ENCODE results near the gene EML3. TPM values are rescaled to one million over a fixed set of nuclear protein-coding genes. Genes with fewer than 3 reads are reported as not detected.
A peak's percentile ranks its signal among the peaks of the same experiment; 100 is the strongest.
"Not testable (repeated sequence)": the region's sequence is repeated elsewhere in the genome, so short reads cannot be mapped to it uniquely, and the experiment has no call there.

Gene EML3
- total RNA-seq, 1 experiment from 2014 or later = 88.8 TPM

DNA sequence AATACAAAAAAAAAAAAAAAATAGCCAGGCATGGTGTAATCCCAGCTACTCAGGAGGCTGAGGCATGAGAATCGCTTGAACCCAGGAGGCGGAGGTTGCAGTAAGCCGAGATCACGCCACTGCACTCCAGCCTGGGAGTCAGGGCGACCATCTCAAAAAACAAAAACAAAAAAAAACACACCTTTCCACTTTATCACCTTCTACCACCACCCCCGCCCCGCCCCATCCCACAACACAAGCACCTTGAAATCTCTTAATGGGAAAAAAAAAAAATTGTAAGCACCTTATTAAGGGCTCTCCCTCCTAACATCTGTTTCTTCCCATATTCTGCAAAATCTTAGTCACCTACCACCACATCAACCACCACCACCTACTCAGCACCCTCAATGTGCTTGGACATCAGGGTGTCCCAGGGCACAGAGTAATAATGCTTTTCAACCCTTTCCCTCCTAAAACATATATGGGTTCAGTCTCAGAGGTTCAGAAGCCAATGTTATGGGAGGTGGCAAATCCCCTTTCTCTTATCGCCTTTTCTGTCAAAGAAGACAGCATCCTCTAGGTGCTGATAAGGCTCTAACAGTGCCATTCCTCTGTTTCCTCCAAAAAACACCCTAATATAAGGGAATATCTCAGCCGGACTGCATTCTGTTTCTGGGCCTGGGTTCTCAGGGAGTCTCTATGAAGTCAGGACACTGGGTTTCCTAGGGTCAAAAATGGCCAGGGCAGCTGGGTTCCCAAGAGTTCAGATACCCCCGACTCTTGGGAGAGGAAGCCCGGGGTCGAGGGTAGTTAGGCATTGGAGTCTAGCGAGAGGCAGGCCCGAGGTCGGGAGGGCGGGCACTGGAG, 39.8 kb upstream of the EML3 start:
- ChIA-PET POLR2A (interaction anchor here (0.6 to 1.1 kb wide), 4 partner anchors 12 to 17 kb away, joined by 4 to 9 read pairs (median 4); partner anchors contain the start of genes C11orf98 and CSKMT), CTCF (interaction anchor here (0.6 kb wide), 1 partner anchor 13 kb away, joined by 3 read pairs; no protein-coding TSS in a partner anchor)
- DNase-seq (ENCODE audit: low read depth, low spot score) (no peak), ATAC-seq (no peak)
- BruUV-seq (replicated peaks) = no TSS peak
- Histone ChIP-seq H3K27ac (ENCODE audit: low read length) (peak overlapping the region; percentile 97), H3K36me3 (ENCODE audit: control insufficient read depth, insufficient read depth, low read length) (0 out of 2 replicates have a peak, but pooled peaks cover 5% of the 10 kb centered on the region), H3K9me3 (ENCODE audit: control insufficient read depth, insufficient read depth, low read depth, low read length) (no peaks in the 10 kb centered on the region), H3K27me3 (ENCODE audit: control insufficient read depth, insufficient read depth, low read length) (no peaks in the 10 kb centered on the region), H3K4me1 (ENCODE audit: control insufficient read depth, insufficient read depth, low read length) (peaks cover 8% of the 10 kb centered on the region), H3K4me3 (ENCODE audit: low read depth in 2 of 2, low read length in 2 of 2) (peak overlapping the region; percentile 86 to 93)
- in situ Hi-C loops (cut with HindIII; ENCODE audit: low pct_unique_long_range_greater_than_20kb, low sequenced_read_pairs) = no loop called here
- intact Hi-C loops (cut with micrococcal nuclease; ENCODE audit: unreplicated experiment) = no loop called here
- TF ChIP-seq, protein P1, sequence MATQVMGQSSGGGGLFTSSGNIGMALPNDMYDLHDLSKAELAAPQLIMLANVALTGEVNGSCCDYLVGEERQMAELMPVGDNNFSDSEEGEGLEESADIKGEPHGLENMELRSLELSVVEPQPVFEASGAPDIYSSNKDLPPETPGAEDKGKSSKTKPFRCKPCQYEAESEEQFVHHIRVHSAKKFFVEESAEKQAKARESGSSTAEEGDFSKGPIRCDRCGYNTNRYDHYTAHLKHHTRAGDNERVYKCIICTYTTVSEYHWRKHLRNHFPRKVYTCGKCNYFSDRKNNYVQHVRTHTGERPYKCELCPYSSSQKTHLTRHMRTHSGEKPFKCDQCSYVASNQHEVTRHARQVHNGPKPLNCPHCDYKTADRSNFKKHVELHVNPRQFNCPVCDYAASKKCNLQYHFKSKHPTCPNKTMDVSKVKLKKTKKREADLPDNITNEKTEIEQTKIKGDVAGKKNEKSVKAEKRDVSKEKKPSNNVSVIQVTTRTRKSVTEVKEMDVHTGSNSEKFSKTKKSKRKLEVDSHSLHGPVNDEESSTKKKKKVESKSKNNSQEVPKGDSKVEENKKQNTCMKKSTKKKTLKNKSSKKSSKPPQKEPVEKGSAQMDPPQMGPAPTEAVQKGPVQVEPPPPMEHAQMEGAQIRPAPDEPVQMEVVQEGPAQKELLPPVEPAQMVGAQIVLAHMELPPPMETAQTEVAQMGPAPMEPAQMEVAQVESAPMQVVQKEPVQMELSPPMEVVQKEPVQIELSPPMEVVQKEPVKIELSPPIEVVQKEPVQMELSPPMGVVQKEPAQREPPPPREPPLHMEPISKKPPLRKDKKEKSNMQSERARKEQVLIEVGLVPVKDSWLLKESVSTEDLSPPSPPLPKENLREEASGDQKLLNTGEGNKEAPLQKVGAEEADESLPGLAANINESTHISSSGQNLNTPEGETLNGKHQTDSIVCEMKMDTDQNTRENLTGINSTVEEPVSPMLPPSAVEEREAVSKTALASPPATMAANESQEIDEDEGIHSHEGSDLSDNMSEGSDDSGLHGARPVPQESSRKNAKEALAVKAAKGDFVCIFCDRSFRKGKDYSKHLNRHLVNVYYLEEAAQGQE (IDR thresholded peaks at IDR 0.05; ENCODE audit: insufficient read depth in 1 of 2, low read depth in 2 of 2, low read length in 1 of 2) = no peak
- no peak for TF ChIP-seq SIN3A (IDR thresholded peaks at IDR 0.05; ENCODE audit: borderline replicate concordance, insufficient read depth, low read depth, low read length)
- no peak for TF ChIP-seq TCF7L2 (IDR thresholded peaks at IDR 0.05; ENCODE audit: low read depth, low read length)
- TF ChIP-seq POLR2AphosphoS5 (IDR thresholded peaks at IDR 0.05; ENCODE audit: low read depth, low read length) = no peak
- TF ChIP-seq, protein P2, sequence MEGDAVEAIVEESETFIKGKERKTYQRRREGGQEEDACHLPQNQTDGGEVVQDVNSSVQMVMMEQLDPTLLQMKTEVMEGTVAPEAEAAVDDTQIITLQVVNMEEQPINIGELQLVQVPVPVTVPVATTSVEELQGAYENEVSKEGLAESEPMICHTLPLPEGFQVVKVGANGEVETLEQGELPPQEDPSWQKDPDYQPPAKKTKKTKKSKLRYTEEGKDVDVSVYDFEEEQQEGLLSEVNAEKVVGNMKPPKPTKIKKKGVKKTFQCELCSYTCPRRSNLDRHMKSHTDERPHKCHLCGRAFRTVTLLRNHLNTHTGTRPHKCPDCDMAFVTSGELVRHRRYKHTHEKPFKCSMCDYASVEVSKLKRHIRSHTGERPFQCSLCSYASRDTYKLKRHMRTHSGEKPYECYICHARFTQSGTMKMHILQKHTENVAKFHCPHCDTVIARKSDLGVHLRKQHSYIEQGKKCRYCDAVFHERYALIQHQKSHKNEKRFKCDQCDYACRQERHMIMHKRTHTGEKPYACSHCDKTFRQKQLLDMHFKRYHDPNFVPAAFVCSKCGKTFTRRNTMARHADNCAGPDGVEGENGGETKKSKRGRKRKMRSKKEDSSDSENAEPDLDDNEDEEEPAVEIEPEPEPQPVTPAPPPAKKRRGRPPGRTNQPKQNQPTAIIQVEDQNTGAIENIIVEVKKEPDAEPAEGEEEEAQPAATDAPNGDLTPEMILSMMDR (IDR thresholded peaks at IDR 0.05) = no peak

DNA sequence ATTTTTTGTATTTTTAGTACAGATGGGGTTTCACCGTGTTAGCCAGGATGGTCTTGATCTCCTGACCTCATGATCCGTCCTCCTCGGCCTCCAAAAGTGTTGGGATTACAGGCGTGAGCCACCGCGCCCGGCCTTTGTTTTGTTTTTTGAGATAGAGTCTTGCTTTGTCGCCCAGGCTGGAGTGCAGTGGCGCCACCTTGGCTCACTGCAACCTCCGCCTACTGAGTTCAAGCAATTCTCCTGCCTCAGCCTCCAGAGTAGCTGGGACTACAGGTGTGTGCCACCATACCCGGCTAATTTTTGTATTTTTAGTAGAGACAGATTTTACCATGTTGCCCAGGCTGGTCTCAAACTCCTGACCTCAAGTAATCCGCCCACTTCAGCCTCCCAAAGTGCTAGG, 37.7 kb upstream of the EML3 start:
- H3K9me3 ChIP-seq (ENCODE audit: control insufficient read depth, insufficient read depth, low read depth, low read length); H3K27ac ChIP-seq (ENCODE audit: low read length); CTCF ChIA-PET; intact Hi-C loops (cut with micrococcal nuclease; ENCODE audit: unreplicated experiment); in situ Hi-C loops (cut with HindIII; ENCODE audit: low pct_unique_long_range_greater_than_20kb, low sequenced_read_pairs); BruUV-seq (replicated peaks); DNase-seq (ENCODE audit: low read depth, low spot score); H3K27me3 ChIP-seq (ENCODE audit: control insufficient read depth, insufficient read depth, low read length); ATAC-seq; H3K4me3 ChIP-seq (ENCODE audit: low read depth in 2 of 2, low read length in 2 of 2); H3K36me3 ChIP-seq (ENCODE audit: control insufficient read depth, insufficient read depth, low read length): not testable (repeated sequence)
- peaks cover 14% of the 10 kb centered on the region for H3K4me1 ChIP-seq (ENCODE audit: control insufficient read depth, insufficient read depth, low read length)
- POLR2A ChIA-PET = interaction anchor here (0.6 kb wide), 1 partner anchor 214 kb away, joined by 8 read pairs; no protein-coding TSS in a partner anchor

DNA sequence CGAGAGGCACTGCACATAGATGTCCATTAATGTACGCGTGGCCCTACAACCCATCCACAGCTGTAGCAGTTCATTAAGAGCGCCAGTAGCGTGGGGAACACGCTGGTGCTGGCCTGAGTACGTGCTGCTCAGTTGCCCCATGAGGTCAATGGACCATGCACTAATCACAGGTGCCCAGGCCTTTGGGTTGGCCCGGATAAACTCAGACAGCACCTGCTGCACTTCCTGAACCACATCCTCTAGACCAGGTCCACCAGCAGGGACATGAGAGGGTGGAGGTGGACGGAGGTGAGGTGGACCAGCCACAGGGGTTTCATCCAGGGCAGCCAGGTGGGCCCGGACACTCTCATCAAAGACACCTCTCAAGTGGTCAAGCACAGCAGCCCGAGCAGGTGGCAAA, 36.9 kb upstream of the EML3 start:
- Histone ChIP-seq H3K4me1 (ENCODE audit: control insufficient read depth, insufficient read depth, low read length) (peaks cover 18% of the 10 kb centered on the region), H3K36me3 (ENCODE audit: control insufficient read depth, insufficient read depth, low read length) (0 out of 2 replicates have a peak, but pooled peaks cover 5% of the 10 kb centered on the region), H3K27me3 (ENCODE audit: control insufficient read depth, insufficient read depth, low read length) (no peaks in the 10 kb centered on the region), H3K4me3 (ENCODE audit: low read depth in 2 of 2, low read length in 2 of 2) (no peak overlapping the region), H3K27ac (ENCODE audit: low read length) (no peak overlapping the region), H3K9me3 (ENCODE audit: control insufficient read depth, insufficient read depth, low read depth, low read length) (no peaks in the 10 kb centered on the region)
- ATAC-seq (no peak), DNase-seq (ENCODE audit: low read depth, low spot score) (no peak)
- BruUV-seq (replicated peaks) = no TSS peak
- CTCF ChIA-PET = no interaction called here
- in situ Hi-C loops (cut with HindIII; ENCODE audit: low pct_unique_long_range_greater_than_20kb, low sequenced_read_pairs) (no loop called here), intact Hi-C loops (cut with micrococcal nuclease; ENCODE audit: unreplicated experiment) (no loop called here)
- POLR2A ChIA-PET = interaction anchor here (0.7 kb wide), 1 partner anchor 16 kb away, joined by 3 read pairs; the partner anchor contains the start of genes C11orf98 and CSKMT
- TF ChIP-seq TCF7L2 (IDR thresholded peaks at IDR 0.05; ENCODE audit: low read depth, low read length) (no peak), SIN3A (IDR thresholded peaks at IDR 0.05; ENCODE audit: borderline replicate concordance, insufficient read depth, low read depth, low read length) (no peak), POLR2AphosphoS5 (IDR thresholded peaks at IDR 0.05; ENCODE audit: low read depth, low read length) (no peak)
- TF ChIP-seq, protein P2 (IDR thresholded peaks at IDR 0.05) = no peak
- TF ChIP-seq, protein P1 (IDR thresholded peaks at IDR 0.05; ENCODE audit: insufficient read depth in 1 of 2, low read depth in 2 of 2, low read length in 1 of 2) = no peak
